Measurements from ENCODE around the gene KCNJ11.
A peak's percentile ranks its signal among the peaks of the same experiment; 100 is the strongest.

Gene KCNJ11

GRCh38 chr11:17371614-17372013 is 16.8 kb downstream of the KCNJ11 start:
- H3K9ac ChIP-seq (ENCODE audit: low read length) = no peak overlapping the region
- no peak overlapping the region for H2BK15ac ChIP-seq (ENCODE audit: low read depth, poor library complexity, severe bottlenecking)
- no peak overlapping the region for H3K4ac ChIP-seq (ENCODE audit: low read depth in 1 of 2, low read length in 2 of 2)
- H2AFZ ChIP-seq (ENCODE audit: low read depth, low read length) = no peak overlapping the region
- H3K23ac ChIP-seq (ENCODE audit: low read length in 2 of 2) = no peak overlapping the region
- no peak overlapping the region for H3K18ac ChIP-seq (ENCODE audit: low read depth in 1 of 2, low read length in 2 of 2)
- peaks cover 67% of the 10 kb centered on the region for H3K9me3 ChIP-seq (ENCODE audit: control insufficient read depth, low read length)
- no peak overlapping the region for H2BK120ac ChIP-seq (ENCODE audit: low read depth, low read length)
- H3K4me3 ChIP-seq (ENCODE audit: insufficient read depth in 1 of 2, low read depth in 1 of 2, low read length in 2 of 2) = peak overlapping the region in 1 of 2 experiments; percentile 6
- 73% methylated on average over 2 of the region's 3 CpGs for WGBS
- H3K4me1 ChIP-seq (ENCODE audit: control insufficient read depth, insufficient read depth, low read depth, low read length) = no peaks in the 10 kb centered on the region
- no peak overlapping the region for H2AK5ac ChIP-seq (ENCODE audit: low read length, severe bottlenecking)
- no peak overlapping the region for H2BK12ac ChIP-seq (ENCODE audit: low read length in 2 of 2)
- H3K27me3 ChIP-seq (ENCODE audit: control insufficient read depth in 1 of 2, insufficient read depth in 1 of 2, low read length in 2 of 2) = no peaks in the 10 kb centered on the region
- no peak overlapping the region for H4K91ac ChIP-seq (ENCODE audit: low read length)
- H2BK5ac ChIP-seq (ENCODE audit: low read depth, low read length, poor library complexity, severe bottlenecking) = no peak overlapping the region
- no peak overlapping the region for H3K4me2 ChIP-seq (ENCODE audit: low read length, poor library complexity, severe bottlenecking)
- H3K36me3 ChIP-seq (ENCODE audit: control insufficient read depth in 1 of 2, insufficient read depth in 2 of 2, low read depth in 1 of 2, low read length in 2 of 2) = peaks cover 21 to 100% of the 10 kb centered on the region in 2 experiments
- no peak overlapping the region for H3K14ac ChIP-seq (ENCODE audit: low read length in 2 of 2)
- H3K79me1 ChIP-seq (replicated peaks; ENCODE audit: low read length, poor library complexity, severe bottlenecking) = no peaks in the 10 kb centered on the region
- H4K8ac ChIP-seq (ENCODE audit: low read length) = no peak overlapping the region
- DNase-seq = peak; percentile 45
- no peak overlapping the region for H3K27ac ChIP-seq (ENCODE audit: low read length, poor library complexity, severe bottlenecking)

- H4K8ac ChIP-seq (ENCODE audit: low read length) = no peak overlapping the region
- H2BK15ac ChIP-seq (ENCODE audit: low read depth, poor library complexity, severe bottlenecking) = no peak overlapping the region
- no peak overlapping the region for H3K4me2 ChIP-seq (ENCODE audit: low read length, poor library complexity, severe bottlenecking)
- H3K79me1 ChIP-seq (replicated peaks; ENCODE audit: low read length, poor library complexity, severe bottlenecking) = no peaks in the 10 kb centered on the region
- H2AFZ ChIP-seq (ENCODE audit: low read depth, low read length) = no peak overlapping the region
- H2BK5ac ChIP-seq (ENCODE audit: low read depth, low read length, poor library complexity, severe bottlenecking) = no peak overlapping the region
- peaks cover 21 to 95% of the 10 kb centered on the region in 2 experiments for H3K36me3 ChIP-seq (ENCODE audit: control insufficient read depth in 1 of 2, insufficient read depth in 2 of 2, low read depth in 1 of 2, low read length in 2 of 2)
- H3K18ac ChIP-seq (ENCODE audit: low read depth in 1 of 2, low read length in 2 of 2) = no peak overlapping the region
- H4K91ac ChIP-seq (ENCODE audit: low read length) = no peak overlapping the region
- no peak overlapping the region for H3K14ac ChIP-seq (ENCODE audit: low read length in 2 of 2)
- no peaks in the 10 kb centered on the region for H3K4me1 ChIP-seq (ENCODE audit: control insufficient read depth, insufficient read depth, low read depth, low read length)
- no peak for DNase-seq
- H3K9me3 ChIP-seq (ENCODE audit: control insufficient read depth, low read length) = peaks cover 67% of the 10 kb centered on the region
- H3K4me3 ChIP-seq (ENCODE audit: insufficient read depth in 1 of 2, low read depth in 1 of 2, low read length in 2 of 2) = no peak overlapping the region
- H2BK120ac ChIP-seq (ENCODE audit: low read depth, low read length) = no peak overlapping the region
- no peak overlapping the region for H2BK12ac ChIP-seq (ENCODE audit: low read length in 2 of 2)
- H3K27me3 ChIP-seq (ENCODE audit: control insufficient read depth in 1 of 2, insufficient read depth in 1 of 2, low read length in 2 of 2) = no peaks in the 10 kb centered on the region
- H3K23ac ChIP-seq (ENCODE audit: low read length in 2 of 2) = no peak overlapping the region
- WGBS = 84% methylated on average over 2 of the region's 2 CpGs
- no peak overlapping the region for H3K9ac ChIP-seq (ENCODE audit: low read length)
- H3K27ac ChIP-seq (ENCODE audit: low read length, poor library complexity, severe bottlenecking) = no peak overlapping the region
- H3K4ac ChIP-seq (ENCODE audit: low read depth in 1 of 2, low read length in 2 of 2) = no peak overlapping the region
- no peak overlapping the region for H2AK5ac ChIP-seq (ENCODE audit: low read length, severe bottlenecking)
Measured at GRCh38 chr11:17369684-17370243, 18.7 kb downstream of the KCNJ11 start.

- peaks cover 63% of the 10 kb centered on the region for H3K9me3 ChIP-seq (ENCODE audit: control insufficient read depth, low read length)
- H2AFZ ChIP-seq (ENCODE audit: low read depth, low read length) = no peak overlapping the region
- no peaks in the 10 kb centered on the region for H3K27me3 ChIP-seq (ENCODE audit: control insufficient read depth in 1 of 2, insufficient read depth in 1 of 2, low read length in 2 of 2)
- no peak overlapping the region for H2BK120ac ChIP-seq (ENCODE audit: low read depth, low read length)
- H3K4me2 ChIP-seq (ENCODE audit: low read length, poor library complexity, severe bottlenecking) = no peak overlapping the region
- no peak overlapping the region for H3K27ac ChIP-seq (ENCODE audit: low read length, poor library complexity, severe bottlenecking)
- H3K4me1 ChIP-seq (ENCODE audit: control insufficient read depth, insufficient read depth, low read depth, low read length) = no peaks in the 10 kb centered on the region
- H3K18ac ChIP-seq (ENCODE audit: low read depth in 1 of 2, low read length in 2 of 2) = no peak overlapping the region
- no peak for DNase-seq
- no peak overlapping the region for H2BK12ac ChIP-seq (ENCODE audit: low read length in 2 of 2)
- no peak overlapping the region for H4K91ac ChIP-seq (ENCODE audit: low read length)
- no peak overlapping the region for H2AK5ac ChIP-seq (ENCODE audit: low read length, severe bottlenecking)
- H3K4me3 ChIP-seq (ENCODE audit: insufficient read depth in 1 of 2, low read depth in 1 of 2, low read length in 2 of 2) = no peak overlapping the region
- H2BK5ac ChIP-seq (ENCODE audit: low read depth, low read length, poor library complexity, severe bottlenecking) = no peak overlapping the region
- no peak overlapping the region for H3K4ac ChIP-seq (ENCODE audit: low read depth in 1 of 2, low read length in 2 of 2)
- no peaks in the 10 kb centered on the region for H3K79me1 ChIP-seq (replicated peaks; ENCODE audit: low read length, poor library complexity, severe bottlenecking)
- no peak overlapping the region for H3K14ac ChIP-seq (ENCODE audit: low read length in 2 of 2)
- peaks cover 21 to 90% of the 10 kb centered on the region in 2 experiments for H3K36me3 ChIP-seq (ENCODE audit: control insufficient read depth in 1 of 2, insufficient read depth in 2 of 2, low read depth in 1 of 2, low read length in 2 of 2)
- no peak overlapping the region for H2BK15ac ChIP-seq (ENCODE audit: low read depth, poor library complexity, severe bottlenecking)
- no peak overlapping the region for H4K8ac ChIP-seq (ENCODE audit: low read length)
- H3K9ac ChIP-seq (ENCODE audit: low read length) = no peak overlapping the region
- no peak overlapping the region for H3K23ac ChIP-seq (ENCODE audit: low read length in 2 of 2)
Measured at GRCh38 chr11:17369094-17369493, 19.4 kb downstream of the KCNJ11 start.

- Histone ChIP-seq H2BK12ac (ENCODE audit: low read length in 2 of 2) (no peak overlapping the region), H4K8ac (ENCODE audit: low read length) (no peak overlapping the region), H3K4me3 (ENCODE audit: insufficient read depth in 1 of 2, low read depth in 1 of 2, low read length in 2 of 2) (no peak overlapping the region), H3K27ac (ENCODE audit: low read length, poor library complexity, severe bottlenecking) (no peak overlapping the region), H3K79me1 (replicated peaks; ENCODE audit: low read length, poor library complexity, severe bottlenecking) (no peaks in the 10 kb centered on the region), H3K27me3 (ENCODE audit: control insufficient read depth in 1 of 2, insufficient read depth in 1 of 2, low read length in 2 of 2) (no peaks in the 10 kb centered on the region), H2BK5ac (ENCODE audit: low read depth, low read length, poor library complexity, severe bottlenecking) (no peak overlapping the region), H3K23ac (ENCODE audit: low read length in 2 of 2) (no peak overlapping the region), H3K36me3 (ENCODE audit: control insufficient read depth in 1 of 2, insufficient read depth in 2 of 2, low read depth in 1 of 2, low read length in 2 of 2) (peaks cover 21 to 84% of the 10 kb centered on the region in 2 experiments), H3K4me1 (ENCODE audit: control insufficient read depth, insufficient read depth, low read depth, low read length) (no peaks in the 10 kb centered on the region), H2AK5ac (ENCODE audit: low read length, severe bottlenecking) (no peak overlapping the region), H3K18ac (ENCODE audit: low read depth in 1 of 2, low read length in 2 of 2) (no peak overlapping the region), H3K4me2 (ENCODE audit: low read length, poor library complexity, severe bottlenecking) (no peak overlapping the region), H3K9ac (ENCODE audit: low read length) (no peak overlapping the region), H4K91ac (ENCODE audit: low read length) (no peak overlapping the region), H3K4ac (ENCODE audit: low read depth in 1 of 2, low read length in 2 of 2) (no peak overlapping the region), H3K9me3 (ENCODE audit: control insufficient read depth, low read length) (peaks cover 58% of the 10 kb centered on the region), H2AFZ (ENCODE audit: low read depth, low read length) (no peak overlapping the region), H2BK120ac (ENCODE audit: low read depth, low read length) (no peak overlapping the region), H2BK15ac (ENCODE audit: low read depth, poor library complexity, severe bottlenecking) (no peak overlapping the region), H3K14ac (ENCODE audit: low read length in 2 of 2) (no peak overlapping the region)
- DNase-seq = no peak
- WGBS = 93% methylated on average over 3 of the region's 3 CpGs
Measured at GRCh38 chr11:17368551-17368950, 19.9 kb downstream of the KCNJ11 start.
